ENCODE results near the gene PPP1R2. TPM values are rescaled to one million over a fixed set of nuclear protein-coding genes. Genes with fewer than 3 reads are reported as not detected.

Gene PPP1R2
- total RNA-seq, 2 donors from 2014 or later: 32.7 to 42.5 TPM

DNA sequence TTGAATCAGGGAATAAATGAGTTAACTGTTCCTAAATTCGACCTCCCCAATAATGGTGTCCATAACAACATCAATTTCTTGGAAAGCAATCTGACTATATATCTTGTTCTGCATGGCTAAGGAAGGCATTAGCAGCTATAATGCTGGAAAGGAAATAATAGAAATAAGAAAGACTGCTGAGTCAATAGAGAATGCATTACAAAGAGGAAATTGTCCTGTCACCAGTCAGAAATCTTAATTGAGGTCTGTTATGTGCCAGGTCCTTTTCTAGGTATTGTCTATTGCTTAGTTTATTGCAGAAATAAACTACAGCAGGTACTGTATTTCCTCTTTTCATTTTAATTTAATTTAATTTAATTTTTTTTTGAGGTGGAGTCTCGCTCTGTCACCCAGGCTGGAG lies 5.9 kb upstream of the PPP1R2 start:
- Histone ChIP-seq H3K36me3 (replicated peaks in 1 of 2; ENCODE audit: insufficient read depth in 1 of 2, low read depth in 2 of 2) (no peaks in the 10 kb centered on the region), H3K27me3 (no peaks in the 10 kb centered on the region), H3K27ac (no peak overlapping the region), H3K9me3 (no peaks in the 10 kb centered on the region), H3K4me1 (peaks cover 20% of the 10 kb centered on the region), H3K4me3 (no peak overlapping the region)
- no peak for ATAC-seq
- 50 to 62% methylated on average over 2 of the region's 2 CpGs for WGBS, 2 donors
- DNase-seq: no peak
- intact Hi-C loops (cut with DNase I): no loop called here
- TF ChIP-seq POLR2A (IDR thresholded peaks at IDR 0.05): no peak
- TF ChIP-seq, protein P1, sequence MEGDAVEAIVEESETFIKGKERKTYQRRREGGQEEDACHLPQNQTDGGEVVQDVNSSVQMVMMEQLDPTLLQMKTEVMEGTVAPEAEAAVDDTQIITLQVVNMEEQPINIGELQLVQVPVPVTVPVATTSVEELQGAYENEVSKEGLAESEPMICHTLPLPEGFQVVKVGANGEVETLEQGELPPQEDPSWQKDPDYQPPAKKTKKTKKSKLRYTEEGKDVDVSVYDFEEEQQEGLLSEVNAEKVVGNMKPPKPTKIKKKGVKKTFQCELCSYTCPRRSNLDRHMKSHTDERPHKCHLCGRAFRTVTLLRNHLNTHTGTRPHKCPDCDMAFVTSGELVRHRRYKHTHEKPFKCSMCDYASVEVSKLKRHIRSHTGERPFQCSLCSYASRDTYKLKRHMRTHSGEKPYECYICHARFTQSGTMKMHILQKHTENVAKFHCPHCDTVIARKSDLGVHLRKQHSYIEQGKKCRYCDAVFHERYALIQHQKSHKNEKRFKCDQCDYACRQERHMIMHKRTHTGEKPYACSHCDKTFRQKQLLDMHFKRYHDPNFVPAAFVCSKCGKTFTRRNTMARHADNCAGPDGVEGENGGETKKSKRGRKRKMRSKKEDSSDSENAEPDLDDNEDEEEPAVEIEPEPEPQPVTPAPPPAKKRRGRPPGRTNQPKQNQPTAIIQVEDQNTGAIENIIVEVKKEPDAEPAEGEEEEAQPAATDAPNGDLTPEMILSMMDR (IDR thresholded peaks at IDR 0.05): no peak

DNA sequence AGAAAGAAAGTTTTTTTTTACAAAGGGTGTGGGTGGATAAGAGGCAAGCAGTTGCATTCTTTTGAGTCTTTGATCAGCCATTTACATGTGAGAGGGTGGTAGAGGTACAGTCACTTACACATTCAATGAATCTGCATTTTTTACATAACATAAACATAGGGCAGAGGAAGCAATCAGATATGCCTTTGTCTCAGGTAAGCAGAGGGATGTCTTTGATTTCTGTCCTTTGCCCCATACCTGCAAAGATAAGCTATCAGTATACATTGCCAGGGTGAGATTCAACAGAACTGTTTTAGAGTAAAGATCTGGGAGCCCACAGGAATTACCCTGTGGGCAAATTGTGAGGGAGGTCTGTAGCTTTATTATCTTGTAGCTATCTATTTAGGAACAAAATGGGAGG lies 5.4 kb upstream of the PPP1R2 start:
- intact Hi-C loops (cut with DNase I): no loop called here
- no peaks in the 10 kb centered on the region for H3K9me3 ChIP-seq
- DNase-seq (no peak), ATAC-seq (no peak)
- peaks cover 25% of the 10 kb centered on the region for H3K4me1 ChIP-seq
- no peaks in the 10 kb centered on the region for H3K27me3 ChIP-seq
- H3K36me3 ChIP-seq (replicated peaks in 1 of 2; ENCODE audit: insufficient read depth in 1 of 2, low read depth in 2 of 2): no peaks in the 10 kb centered on the region
- H3K4me3 ChIP-seq: no peak overlapping the region
- H3K27ac ChIP-seq: no peak overlapping the region
- TF ChIP-seq, protein P1 (IDR thresholded peaks at IDR 0.05): no peak
- TF ChIP-seq POLR2A (IDR thresholded peaks at IDR 0.05): no peak

DNA sequence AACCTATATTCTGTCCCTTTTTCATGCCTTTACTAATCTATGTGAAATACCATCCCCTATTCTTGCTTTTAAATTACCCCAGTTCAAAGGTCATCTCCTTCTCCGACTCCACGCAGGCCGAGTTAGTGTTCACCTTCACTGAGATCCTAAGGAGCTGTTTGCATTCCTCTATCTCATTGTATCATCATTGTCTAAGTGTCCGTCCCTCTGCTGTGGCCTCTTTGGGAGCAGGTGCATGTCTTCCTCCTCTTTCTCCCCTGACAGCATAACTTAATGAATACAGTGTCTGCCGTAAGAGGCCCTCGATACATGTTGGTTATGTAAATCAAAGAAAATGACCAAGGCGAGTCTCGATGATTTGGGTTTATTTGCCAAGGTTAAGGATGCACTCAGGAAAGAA lies 4.9 kb upstream of the PPP1R2 start:
- Histone ChIP-seq H3K4me3 (no peak overlapping the region), H3K27me3 (no peaks in the 10 kb centered on the region), H3K4me1 (peaks cover 26% of the 10 kb centered on the region), H3K9me3 (no peaks in the 10 kb centered on the region), H3K27ac (no peak overlapping the region), H3K36me3 (replicated peaks in 1 of 2; ENCODE audit: insufficient read depth in 1 of 2, low read depth in 2 of 2) (no peaks in the 10 kb centered on the region)
- DNase-seq: no peak
- no peak for ATAC-seq
- intact Hi-C loops (cut with DNase I): no loop called here
- no peak for TF ChIP-seq POLR2A (IDR thresholded peaks at IDR 0.05)
- TF ChIP-seq, protein P1 (IDR thresholded peaks at IDR 0.05): no peak
- WGBS, 2 donors: 79 to 85% methylated on average over 8 of the region's 8 CpGs

DNA sequence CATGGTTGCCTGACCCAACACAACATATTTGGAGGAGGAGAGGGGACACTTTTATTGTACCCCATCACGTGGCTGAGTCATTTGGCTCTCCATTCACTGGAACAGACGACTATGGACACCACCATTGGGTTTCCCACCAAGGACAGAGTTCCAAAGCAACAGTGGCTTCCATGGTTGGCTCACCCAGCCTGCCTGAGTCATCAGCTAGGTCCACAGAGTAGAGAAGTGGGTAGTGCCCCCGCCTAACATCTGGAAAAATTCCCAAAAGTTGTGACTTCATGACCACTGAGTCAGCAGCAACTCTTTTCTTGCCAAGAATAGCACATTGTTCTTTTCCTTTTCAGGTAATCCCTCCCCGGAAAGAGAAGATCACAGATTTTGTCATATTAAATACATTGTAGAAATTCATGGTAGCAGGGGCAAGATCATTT lies 3.0 kb upstream of the PPP1R2 start:
- ATAC-seq (peak; percentile 19), DNase-seq (peak; percentile 57 to 91 (median 72))
- no peaks in the 10 kb centered on the region for H3K27me3 ChIP-seq
- no peaks in the 10 kb centered on the region for H3K36me3 ChIP-seq (replicated peaks in 1 of 2; ENCODE audit: insufficient read depth in 1 of 2, low read depth in 2 of 2)
- peaks cover 32% of the 10 kb centered on the region for H3K4me1 ChIP-seq
- no peak for TF ChIP-seq POLR2A (IDR thresholded peaks at IDR 0.05)
- TF ChIP-seq, protein P1 (IDR thresholded peaks at IDR 0.05): no peak
- no peak overlapping the region for H3K4me3 ChIP-seq
- H3K27ac ChIP-seq: peak overlapping the region; percentile 29 to 77 (median 51)
- no peaks in the 10 kb centered on the region for H3K9me3 ChIP-seq
- WGBS, 2 donors: 18 to 24% methylated on average over 4 of the region's 4 CpGs
- intact Hi-C loops (cut with DNase I): no loop called here

DNA sequence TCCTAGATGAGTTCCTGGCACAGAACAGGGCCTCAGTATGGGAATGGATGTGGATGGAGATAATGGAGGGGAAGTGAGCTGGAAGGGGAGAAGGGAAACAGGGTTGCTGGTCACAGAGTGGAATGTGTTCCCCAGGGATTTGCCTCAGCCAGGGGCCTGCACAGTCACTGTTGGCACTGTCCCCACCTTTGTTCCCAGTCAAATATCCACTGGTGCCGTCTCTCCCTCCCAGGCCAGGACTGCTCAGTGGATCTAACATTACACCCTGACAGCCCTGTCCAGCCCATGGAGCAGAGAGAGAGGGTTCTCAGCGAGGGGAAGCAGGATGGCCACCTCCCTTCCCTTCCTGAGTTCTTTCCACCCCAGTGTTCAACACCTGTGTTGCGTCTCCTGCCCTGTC lies 1.5 kb upstream of the PPP1R2 start:
- Histone ChIP-seq H3K36me3 (replicated peaks in 1 of 2; ENCODE audit: insufficient read depth in 1 of 2, low read depth in 2 of 2) (no peaks in the 10 kb centered on the region), H3K4me3 (no peak overlapping the region), H3K27me3 (no peaks in the 10 kb centered on the region), H3K27ac (peak overlapping the region in 3 of 4 donors; percentile 91 to 96 (median 92)), H3K4me1 (peaks cover 46% of the 10 kb centered on the region), H3K9me3 (no peaks in the 10 kb centered on the region)
- ATAC-seq (peak; percentile 3), DNase-seq (peak; percentile 34 to 53 (median 36))
- TF ChIP-seq, protein P1 (IDR thresholded peaks at IDR 0.05): no peak
- TF ChIP-seq POLR2A (IDR thresholded peaks at IDR 0.05): no peak
- intact Hi-C loops (cut with DNase I): no loop called here
- 59 to 75% methylated on average over 3 of the region's 3 CpGs for WGBS, 2 donors

All from body of pancreas (tissue), 4 donors.